Hippocampal formation (tissue), 2 donors: ENCODE data around the gene APOB.
"Not testable (repeated sequence)": the region's sequence is repeated elsewhere in the genome, so short reads cannot be mapped to it uniquely, and the experiment has no call there.

ENCODE experiments used
- DNase-seq, 2 donors: peaks; one replicate each; lab custom pipeline; 2025; lab: John Stamatoyannopoulos, UW

APOB gene

DNA sequence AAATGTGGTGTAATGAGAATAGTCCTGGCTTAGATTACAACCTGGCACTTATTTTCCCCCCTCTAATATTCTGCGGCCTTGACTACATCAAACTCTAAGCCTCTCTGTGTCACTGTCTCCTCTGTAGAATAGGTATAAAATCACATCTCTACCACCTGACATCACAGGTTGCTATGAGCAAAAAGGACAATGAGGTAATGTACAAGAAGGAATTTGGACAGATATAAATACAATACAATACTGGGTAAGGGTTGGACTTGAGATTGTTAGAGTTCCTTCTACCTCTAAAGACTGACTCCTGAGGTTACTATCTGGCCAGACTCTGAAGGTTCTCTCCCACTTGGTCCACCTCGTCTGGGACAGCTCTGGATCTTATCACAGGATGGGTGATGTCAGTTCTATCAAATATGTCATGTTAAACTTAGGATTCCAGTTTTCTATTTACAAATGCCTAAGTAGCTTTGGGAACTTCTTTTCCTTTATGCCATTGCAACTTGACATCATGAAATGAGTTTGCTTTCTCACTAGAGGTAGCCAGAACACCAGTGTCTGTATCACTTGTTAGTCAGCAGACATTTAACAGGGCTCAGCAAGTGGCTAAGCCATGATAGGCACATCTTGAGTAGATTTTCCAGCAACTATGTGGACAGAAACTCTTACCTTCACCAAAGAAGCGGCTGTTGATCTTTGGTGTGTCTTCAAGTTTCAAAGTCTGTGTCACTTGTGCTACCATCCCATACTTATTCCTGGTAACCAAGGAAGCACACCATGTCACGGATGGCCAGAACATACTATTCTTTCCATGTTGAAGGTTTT lies 9.5 kb downstream of the APOB start:
- no peak for DNase-seq

DNA sequence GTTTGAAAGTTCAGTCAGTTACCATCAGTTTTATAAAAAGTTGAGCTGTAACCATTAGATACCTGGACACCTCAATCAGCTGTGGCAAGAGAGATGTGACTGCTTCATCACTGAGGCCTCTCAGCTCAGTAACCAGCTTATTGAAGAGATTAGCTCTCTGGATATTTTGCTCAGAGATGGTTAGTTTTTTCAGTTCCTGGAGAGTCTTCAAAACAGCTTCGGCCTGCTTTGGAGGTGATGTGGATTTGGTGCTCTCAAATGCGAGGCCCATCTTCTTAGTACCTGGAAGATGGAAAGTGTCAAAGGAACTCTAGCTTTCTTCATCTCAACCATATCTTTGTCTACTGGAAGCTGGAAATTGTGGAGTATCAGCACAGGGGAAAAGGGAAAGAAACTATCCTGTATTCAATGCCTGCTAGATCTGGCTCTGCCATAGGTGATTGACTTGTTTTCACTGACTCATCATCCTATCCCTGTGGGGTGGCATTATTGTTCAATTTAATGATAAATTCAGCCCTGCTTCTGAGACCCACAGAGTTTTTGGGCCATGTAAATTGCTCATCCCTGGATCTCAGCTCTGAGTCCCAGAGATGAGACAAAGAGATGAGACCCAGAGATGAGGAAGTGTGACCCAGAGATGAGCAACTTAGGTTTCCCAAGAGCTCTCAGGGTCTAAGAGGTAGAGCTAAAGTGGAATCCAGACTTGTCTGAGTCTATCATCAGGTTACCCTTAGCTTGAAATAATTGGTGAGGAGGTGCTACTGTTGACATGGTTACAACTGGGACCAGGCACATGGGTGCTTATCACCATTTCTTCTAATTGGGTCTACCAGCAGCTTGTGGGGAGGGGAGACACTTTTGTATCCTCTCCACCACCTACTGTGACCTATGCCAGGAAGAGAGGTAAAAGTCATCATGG lies 10.4 kb downstream of the APOB start:
- no peak for DNase-seq

DNA sequence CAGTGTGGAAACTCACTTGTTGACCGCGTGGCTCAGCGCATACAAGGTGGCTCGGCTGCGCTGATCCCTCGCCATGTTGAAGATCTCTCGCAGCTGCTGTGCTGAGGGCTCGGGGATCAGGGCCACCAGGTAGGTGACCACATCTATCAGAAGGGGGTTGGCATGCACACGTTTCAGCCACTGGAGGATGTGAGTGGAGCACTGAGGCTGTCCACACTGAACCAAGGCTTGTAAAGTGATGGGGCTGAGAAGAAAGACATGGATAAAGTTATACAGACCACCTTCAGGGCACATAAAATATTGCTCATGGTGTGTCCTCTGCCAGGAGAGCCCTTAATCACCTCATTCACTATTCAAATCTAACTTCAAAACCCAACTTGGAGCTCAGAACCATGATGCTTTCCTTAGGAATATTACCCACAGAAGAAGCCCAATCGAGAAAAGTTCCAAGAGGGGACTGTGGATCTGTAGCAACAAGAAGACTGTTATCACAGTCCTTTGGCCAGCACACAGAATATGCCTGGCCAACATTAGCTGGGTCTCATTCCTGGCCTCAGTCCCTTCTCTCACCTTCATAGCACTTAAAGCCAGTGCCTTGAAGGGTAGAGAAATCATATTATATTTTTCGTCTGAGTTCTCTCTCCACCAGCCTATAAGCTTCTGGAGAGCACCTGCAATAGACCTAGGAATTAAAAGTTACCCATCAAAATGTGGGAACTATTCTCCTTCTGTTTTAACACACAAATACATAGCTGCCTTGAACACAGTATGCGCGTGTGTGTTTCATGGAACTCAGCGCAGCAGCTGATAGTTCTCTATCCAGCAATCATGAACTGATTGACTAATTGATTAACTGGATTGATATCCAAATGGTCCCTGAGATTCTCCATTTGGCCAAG lies 11.3 kb downstream of the APOB start:
- DNase-seq = no peak

DNA sequence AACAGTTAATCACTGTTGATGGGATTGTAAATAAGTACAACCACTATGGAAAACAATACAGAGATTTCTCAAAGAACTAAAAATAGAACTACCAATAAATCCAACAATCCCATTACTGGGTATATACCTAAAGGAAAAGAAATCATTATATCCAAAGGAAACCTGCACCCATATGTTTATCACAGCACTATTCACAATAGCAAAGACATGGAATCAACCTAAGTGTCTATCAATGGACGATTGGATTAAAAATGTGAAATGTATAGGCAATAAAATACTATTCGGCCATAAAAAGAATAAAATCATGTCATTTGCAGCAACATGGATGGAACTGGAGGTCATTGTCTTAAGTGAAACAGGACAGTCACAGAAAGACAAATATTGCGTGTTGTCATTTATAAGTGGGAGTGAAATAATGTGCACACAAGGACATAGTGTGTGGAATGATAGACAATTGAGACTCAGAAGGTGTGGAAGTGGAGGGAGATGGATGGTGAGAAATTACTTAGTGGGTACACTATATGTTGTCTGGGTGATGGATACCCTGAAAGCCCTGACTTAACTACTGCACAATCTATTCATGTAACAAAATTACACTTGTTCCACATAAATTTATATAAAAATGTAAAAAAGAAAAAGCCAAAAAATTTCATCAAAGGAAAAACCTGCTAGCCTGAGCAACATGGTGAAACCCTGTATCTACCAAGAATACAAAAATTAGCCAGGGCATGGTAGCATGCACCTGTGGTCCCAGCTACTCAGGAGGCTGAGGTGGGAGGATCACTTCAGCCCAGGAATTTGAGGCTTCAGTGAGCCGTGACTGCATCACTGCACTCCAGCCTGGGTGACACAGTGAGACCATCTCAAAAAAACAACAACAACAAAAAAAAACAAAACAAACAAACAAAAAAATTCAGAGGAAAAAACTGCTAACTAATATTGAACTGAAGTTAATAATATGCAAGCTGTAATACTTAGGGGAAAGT lies 12.6 kb downstream of the APOB start:
- no peak for DNase-seq

DNA sequence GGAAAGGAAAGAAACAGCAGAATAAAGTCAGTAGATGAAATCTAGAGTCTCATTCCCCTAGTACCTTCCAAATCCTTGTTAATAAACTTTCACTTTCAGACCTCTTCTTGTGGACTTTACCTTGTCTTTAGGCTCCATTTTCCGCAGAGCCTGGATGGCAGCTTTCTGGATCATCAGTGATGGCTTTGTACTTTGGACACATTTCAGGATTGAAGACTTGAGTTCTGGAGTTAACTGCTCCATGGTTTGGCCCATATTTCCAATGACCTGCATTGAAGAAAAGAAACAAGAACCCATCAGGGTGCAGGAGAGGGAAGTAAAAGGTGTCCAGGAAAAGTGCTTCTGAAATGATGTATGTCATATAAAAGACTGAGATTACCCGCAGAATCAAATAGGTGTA lies 14.4 kb downstream of the APOB start:
- no peak for DNase-seq

DNA sequence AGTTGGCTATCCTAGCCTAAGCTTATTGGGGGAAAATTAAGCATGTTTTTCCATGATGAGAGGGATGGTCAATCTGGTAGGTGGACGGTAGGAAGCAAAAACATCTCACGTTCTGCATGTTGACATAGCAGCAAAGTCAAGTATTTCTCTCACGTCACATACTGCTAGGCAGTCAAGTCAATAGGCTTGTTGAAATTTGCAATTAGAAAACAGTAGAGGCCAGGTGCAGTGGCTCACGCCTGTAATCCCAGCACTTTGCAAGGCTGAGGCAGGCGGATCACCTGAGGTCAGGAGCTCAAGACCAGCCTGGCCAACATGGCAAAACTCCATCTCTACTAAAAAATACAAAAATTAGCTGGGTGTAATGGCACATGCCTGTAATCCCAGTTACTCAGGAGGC lies 14.9 kb downstream of the APOB start:
- DNase-seq = not testable (repeated sequence)

DNA sequence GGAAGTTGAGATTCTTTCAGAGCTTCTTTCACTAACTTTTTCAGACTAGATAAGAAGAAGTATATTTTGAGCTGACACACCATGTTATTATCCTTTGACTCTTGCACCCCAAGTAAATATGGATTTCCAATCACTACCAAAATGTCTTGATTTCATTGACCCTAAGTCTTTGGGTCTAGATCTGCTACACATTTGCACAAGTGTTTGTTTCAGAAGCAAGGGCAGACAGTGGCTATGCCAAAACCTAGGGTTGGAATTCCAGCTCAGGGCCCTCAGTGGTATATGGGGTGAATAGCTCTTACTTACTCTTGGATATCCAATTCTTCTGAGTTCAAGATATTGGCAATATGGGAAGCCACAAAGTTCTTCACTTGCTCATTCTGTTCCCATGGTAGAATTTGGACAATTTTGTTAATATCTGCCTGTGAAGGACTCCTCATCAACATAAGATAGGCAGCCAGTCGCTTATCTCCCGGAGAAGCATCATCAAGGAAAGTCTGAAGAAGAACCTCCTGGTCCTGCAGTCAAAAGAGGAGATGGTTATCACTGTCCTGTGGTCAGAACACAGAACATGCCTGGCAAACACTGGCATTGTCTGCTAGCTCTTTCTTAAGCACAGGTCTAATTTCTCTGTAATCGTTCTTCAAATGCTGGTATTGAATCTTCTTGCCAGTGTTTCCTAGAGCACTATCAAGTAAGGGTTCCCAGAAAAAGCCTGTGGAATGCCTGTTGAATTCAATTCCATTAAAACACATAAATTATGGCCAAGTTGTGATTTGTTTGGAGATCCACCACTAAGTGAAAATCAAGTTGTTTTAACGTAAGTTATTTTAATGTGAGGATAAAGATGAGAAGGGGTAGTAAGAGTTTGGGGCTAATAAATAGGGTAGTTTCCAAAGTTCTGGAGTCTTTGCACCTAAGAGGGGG lies 15.6 kb downstream of the APOB start:
- no peak for DNase-seq

DNA sequence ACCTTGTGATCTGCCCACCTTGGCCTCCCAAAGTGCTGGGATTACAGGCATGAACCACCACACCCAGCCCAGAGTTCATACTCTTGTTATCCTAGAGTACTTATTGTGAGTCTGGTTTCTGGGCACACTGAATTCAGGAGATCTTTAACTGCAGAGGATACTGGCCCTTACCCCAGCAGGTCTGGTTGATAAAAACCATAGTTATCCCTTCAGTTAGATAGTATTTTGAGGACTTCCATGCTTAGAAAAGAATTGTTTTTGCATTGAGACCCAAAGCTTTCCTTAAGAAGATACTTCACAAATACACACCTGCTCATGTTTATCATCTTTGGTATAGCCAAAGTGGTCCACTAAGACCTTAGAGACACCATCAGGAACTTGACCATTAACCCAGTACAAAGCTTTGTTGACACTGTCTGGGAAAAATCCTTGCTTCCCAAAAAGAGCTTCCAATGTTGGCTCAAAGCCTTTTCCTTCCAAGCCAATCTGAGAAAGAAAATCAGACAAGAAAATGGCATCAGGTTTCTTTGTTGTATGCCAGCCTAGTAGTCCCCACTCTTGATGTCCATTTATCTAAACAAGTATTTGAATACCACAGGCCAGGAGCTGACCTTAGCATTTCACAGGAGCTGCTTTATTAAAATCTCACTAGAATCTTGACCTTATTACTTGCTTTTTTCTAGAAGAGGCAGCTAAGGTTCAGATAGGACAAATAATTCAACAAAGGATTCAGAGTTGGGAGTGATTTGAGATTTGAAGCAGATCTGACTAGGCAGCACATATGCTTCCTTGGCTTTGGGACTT lies 17.2 kb downstream of the APOB start:
- no peak for DNase-seq

DNA sequence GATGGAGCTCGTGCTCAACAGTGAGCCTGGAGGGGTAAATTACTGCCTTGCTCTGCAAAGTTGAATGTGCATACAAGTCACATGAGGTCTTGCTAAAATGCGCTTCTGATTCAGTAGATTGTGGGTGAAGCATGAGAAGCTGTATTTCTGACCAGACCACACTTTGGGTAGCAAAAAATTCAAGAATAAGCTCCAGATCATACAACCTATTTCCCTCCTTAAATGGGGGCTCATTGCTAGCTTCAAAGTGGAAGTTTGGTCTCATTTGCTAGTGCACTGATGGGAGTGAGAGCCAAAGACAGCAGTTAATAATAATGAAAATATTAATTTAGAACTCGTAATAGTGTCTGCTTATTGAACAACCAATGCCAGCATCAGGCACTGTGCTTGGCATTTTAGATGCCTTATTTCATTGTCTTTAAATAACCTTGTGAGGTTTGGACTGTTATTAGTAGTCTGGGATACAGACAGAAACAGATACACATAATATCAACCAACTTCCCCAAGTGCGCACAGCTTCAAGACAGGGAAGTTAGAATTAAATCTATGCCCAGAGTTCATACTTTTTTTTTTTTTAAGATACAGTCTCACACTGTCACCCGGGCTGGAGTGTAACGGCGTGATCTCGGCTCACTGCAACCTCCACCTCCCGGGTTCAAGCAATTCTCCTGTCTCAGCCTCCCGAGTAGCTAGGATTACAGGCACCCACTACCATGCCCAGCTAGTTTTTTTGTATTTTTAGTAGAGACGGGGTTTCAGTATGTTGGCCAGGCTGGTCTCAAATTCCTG lies 18.0 kb downstream of the APOB start:
- no peak for DNase-seq

DNA sequence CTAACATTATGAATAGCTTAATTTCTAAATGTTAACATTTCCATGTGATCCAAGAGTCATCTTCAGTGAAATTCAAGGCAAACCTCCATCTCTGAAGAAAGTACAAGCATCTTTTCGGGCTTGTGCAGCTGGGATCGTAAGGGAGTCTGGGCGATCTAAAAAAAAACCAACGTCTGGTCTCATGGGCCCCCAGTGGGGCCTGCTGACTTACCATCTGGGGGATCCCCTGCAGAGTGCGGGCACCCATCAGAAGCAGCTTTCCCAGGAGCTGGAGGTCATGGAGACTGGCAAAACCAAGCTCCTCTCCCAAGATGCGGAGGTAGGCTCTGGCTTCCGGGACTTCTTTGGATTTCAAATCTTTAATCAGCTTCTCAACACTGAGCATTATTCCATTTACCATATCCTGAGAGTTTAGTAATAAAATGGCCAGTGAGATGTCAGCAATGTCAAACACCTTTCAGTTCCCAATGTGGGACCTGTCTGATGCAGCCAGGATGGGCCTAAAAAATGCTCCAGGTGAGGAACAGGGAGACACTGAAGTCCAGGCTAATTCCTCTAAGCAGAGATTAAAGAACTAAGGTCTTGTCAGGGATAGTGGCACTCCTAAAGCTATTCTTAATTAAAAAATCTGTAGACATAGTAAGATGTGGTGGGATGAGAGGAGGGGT lies 19.0 kb downstream of the APOB start:
- DNase-seq = no peak

DNA sequence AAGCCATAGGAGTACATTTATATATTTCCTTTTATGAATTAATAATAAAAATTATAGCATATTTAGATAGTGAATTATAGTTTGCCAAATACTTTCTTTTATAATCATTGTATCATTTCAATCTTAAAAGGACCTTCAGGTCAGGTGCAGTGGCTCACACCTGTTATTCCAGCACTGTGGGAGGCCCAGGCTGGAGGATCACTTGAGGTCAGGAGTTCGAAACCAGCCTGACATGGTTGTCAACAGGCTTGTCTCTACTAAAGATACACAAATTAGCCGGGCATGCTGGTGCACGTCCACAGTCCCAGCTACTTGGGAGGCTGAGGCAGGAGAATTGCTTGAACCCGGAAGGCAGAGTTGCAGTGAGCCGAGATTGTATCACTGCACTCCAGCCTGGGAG lies 19.7 kb downstream of the APOB start:
- DNase-seq = no peak

DNA sequence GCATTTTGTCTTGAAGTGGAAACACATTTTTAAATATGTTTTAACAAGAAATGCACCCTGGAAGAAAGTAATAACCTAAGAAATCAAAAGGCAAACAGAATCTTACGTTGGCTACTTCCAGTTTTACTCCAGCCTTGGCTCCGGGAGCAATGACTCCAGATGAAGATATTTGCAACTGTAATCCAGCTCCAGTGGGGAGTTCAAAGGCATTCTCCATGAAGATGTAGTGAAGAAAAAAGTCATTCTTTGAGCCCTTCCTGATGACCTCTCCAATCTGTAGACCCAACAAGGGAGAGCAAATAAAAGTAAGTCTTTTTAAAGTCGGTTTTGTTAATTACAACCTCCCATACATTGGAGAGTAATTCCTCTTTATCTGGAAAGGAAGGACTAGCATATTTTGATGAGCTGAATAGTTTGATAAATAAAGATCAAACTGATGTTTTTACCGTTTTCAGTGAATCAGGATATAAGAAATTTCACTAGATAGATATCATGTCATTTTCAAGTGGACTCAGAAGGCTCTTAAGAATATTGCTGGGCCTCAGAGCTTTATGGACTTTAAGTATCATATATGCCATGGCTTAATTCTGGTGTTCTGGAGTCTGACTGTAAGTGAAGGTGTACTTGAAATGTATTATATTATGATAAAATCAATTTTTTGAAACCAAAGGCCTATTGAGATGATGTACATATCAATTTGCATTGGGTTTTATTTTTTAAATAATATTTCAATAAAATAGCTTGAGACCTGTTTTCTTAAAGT lies 20.3 kb downstream of the APOB start:
- no peak for DNase-seq

DNA sequence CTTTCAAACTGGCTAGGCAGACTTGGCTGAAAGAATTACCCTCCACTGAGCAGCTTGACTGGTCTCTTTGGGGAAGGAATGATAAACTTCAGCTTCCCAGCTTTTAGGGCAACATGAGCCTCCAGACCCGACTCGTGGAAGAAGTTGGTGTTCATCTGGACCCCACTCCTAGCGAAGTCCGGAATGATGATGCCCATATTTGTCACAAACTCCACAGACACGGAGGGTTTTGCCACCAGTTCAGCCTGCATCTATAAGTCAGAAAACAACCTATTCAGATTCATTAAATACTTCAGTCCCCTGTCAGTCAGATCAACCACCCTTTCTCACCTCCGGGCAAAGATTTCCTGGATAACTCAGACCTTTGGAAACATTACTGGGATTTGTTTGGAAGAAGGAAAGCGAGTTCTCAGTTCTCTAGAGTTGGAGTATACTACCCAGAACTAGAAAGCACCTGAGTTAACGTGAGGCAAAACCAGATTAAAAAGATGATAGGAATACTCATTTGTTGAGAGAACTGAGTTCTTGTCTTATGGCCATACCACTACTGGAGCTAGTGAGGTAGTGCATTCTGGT lies 21.0 kb downstream of the APOB start:
- DNase-seq = no peak

DNA sequence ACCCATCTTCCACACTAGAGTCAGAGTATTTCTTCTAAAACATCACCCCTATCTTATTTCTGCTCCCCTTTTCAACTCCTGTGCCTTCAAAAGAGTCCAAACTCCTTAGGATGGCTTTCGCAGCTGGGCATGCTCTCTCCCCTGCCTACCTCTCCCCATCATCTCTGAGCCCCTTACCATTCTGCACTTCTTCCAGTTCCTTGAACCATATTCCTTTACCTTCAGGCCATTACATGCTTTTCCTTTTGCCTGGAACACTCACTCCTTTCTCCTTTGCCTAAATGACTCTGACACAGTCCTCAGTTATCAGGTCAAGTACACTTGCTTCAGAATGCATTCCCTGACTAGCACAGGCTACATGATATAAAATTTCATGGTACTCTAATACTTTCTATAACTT lies 22.4 kb downstream of the APOB start:
- no peak for DNase-seq

DNA sequence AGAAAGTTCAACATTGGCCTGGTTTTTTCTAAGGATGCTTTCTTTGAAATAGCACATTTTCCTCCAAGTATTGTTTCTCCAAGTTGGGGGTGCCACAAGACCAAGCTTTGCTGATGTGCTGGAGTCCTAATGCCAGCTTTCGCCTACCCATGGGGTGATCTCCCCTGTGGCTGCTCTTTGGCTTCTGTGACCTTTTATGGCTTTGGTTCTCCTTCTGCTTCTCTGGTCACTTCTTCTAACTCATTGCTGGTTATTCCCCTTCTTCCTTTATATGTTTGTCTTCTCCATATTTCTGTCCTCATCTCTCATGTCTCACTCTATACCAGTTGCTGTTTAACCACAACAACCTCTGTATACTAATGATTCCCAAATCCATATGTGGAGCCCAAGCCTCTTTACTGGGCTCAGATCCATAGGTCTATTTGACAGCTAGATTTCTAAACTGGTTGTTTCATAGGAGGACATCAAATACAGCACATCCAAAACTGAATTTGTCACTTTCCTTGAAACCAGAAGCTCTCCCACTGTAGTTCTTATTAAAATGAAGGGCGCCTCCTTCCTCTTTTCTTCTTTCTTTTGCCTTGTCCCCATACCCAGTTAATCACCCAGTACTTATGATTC lies 23.1 kb downstream of the APOB start:
- no peak for DNase-seq
